H1 (cell line): ENCODE results near the gene LHFPL2.

ENCODE experiments used
- CEBPB ChIP-seq: IDR thresholded peaks from 2 replicates; pipeline ENCODE4 v1.6.1; 2012; ENCODE audit warnings: low read depth, low read length
- EZH2 ChIP-seq: fragments of 200-600 bp; sonication (generic); IDR thresholded peaks from 2 replicates; pipeline ENCODE4 v1.7.1; 2012; ENCODE audit warnings: low read depth, mild to moderate bottlenecking, moderate library complexity, low read length, inconsistent platforms; ENCODE audit not compliant: severe bottlenecking
- MAFK ChIP-seq: IDR thresholded peaks from 2 replicates; pipeline ENCODE4 v1.6.1; 2012; ENCODE audit warnings: low read depth, mild to moderate bottlenecking, improper control_type of control experiment, low read length
- POLR2A ChIP-seq, 2 experiments: IDR thresholded peaks; 1 replicate in 1 of 2; 2 replicates in 1 of 2; pipeline ENCODE4 v1.6.1; 2011; ENCODE audit warnings: low read depth in 2 of 2, low read length in 2 of 2, mild to moderate bottlenecking in 2 of 2; ENCODE audit errors: control extremely low read depth in 1 of 2
- POLR2AphosphoS5 ChIP-seq: IDR thresholded peaks from 2 replicates; pipeline ENCODE4 v1.6.1; 2011; ENCODE audit warnings: low read depth, low read length
- RBBP5 ChIP-seq: IDR thresholded peaks from 2 replicates; pipeline ENCODE4 v1.7.1; 2012; ENCODE audit warnings: low read depth, mild to moderate bottlenecking, inconsistent platforms, low read length, moderate library complexity, borderline replicate concordance
- SP1 ChIP-seq: IDR thresholded peaks from 2 replicates; pipeline ENCODE4 v1.6.1; 2011; ENCODE audit warnings: low read depth, low read length
- TCF12 ChIP-seq: IDR thresholded peaks from 2 replicates; pipeline ENCODE4 v1.6.1; 2011; ENCODE audit warnings: low read depth, mild to moderate bottlenecking, low read length
- ZNF274 ChIP-seq: IDR thresholded peaks from 2 replicates; pipeline ENCODE4 v1.7.0; 2012; ENCODE audit warnings: low read length, borderline replicate concordance; ENCODE audit errors: extremely low read depth
- TF ChIP-seq, protein P1 (sequence below), 3 experiments: IDR thresholded peaks; 1 replicate in 2 of 3; 2 replicates in 1 of 3; pipeline versions ENCODE4 v1.5.1 to v1.6.1; 2011; ENCODE audit warnings: low read length in 3 of 3, mild to moderate bottlenecking in 3 of 3, inconsistent platforms in 2 of 3, low read depth in 1 of 3, moderate library complexity in 1 of 3; ENCODE audit not compliant: insufficient read depth in 1 of 3; ENCODE audit errors: control extremely low read depth in 1 of 3
- TF ChIP-seq, protein P2 (sequence below): IDR thresholded peaks from 2 replicates; pipeline ENCODE4 v1.6.1; 2012; ENCODE audit warnings: low read length, inconsistent platforms

DNA sequence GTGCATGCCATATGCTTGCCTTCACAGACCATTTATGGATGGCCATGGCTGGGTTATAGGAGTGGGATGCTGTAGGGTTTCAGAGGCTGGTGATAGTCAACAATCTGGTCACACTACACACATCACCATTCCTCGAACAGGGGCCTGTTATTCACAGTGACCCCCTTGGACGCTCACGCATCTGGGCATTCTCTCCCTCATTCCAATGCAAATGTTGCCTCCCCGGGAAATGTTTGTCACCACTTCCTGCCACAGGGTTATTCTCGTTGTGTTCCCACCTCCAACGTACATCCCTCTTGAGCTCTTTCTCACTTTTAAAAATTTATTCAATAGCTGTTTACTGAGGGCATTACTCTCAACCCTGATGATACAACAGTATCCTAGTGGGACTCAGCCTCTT lies 152.8 kb downstream of the LHFPL2 start:
- TF ChIP-seq, protein P1, sequence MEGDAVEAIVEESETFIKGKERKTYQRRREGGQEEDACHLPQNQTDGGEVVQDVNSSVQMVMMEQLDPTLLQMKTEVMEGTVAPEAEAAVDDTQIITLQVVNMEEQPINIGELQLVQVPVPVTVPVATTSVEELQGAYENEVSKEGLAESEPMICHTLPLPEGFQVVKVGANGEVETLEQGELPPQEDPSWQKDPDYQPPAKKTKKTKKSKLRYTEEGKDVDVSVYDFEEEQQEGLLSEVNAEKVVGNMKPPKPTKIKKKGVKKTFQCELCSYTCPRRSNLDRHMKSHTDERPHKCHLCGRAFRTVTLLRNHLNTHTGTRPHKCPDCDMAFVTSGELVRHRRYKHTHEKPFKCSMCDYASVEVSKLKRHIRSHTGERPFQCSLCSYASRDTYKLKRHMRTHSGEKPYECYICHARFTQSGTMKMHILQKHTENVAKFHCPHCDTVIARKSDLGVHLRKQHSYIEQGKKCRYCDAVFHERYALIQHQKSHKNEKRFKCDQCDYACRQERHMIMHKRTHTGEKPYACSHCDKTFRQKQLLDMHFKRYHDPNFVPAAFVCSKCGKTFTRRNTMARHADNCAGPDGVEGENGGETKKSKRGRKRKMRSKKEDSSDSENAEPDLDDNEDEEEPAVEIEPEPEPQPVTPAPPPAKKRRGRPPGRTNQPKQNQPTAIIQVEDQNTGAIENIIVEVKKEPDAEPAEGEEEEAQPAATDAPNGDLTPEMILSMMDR (IDR thresholded peaks at IDR 0.05; ENCODE audit: control extremely low read depth in 1 of 3, insufficient read depth in 1 of 3, low read depth in 1 of 3, low read length in 3 of 3) = no peak
- TF ChIP-seq CEBPB = no peak
- no peak for TF ChIP-seq ZNF274
- no peak for TF ChIP-seq POLR2AphosphoS5
- no peak for TF ChIP-seq MAFK
- TF ChIP-seq RBBP5 = no peak
- TF ChIP-seq EZH2 = no peak
- TF ChIP-seq TCF12 = peak; percentile 70; the same call in 1 of the 2 replicates
- TF ChIP-seq SP1 = no peak
- TF ChIP-seq, protein P2, sequence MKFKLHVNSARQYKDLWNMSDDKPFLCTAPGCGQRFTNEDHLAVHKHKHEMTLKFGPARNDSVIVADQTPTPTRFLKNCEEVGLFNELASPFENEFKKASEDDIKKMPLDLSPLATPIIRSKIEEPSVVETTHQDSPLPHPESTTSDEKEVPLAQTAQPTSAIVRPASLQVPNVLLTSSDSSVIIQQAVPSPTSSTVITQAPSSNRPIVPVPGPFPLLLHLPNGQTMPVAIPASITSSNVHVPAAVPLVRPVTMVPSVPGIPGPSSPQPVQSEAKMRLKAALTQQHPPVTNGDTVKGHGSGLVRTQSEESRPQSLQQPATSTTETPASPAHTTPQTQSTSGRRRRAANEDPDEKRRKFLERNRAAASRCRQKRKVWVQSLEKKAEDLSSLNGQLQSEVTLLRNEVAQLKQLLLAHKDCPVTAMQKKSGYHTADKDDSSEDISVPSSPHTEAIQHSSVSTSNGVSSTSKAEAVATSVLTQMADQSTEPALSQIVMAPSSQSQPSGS = no peak
- no peak; a peak in 1 of 3 replicates for TF ChIP-seq POLR2A (IDR thresholded peaks at IDR 0.05; ENCODE audit: control extremely low read depth in 1 of 2, low read depth in 2 of 2, low read length in 2 of 2)
